NCI-H2196 (cell line): ENCODE data around the gene PRDM7.
"Not testable (repeated sequence)": the region's sequence is repeated elsewhere in the genome, so short reads cannot be mapped to it uniquely, and the experiment has no call there.

Source experiments
- DNase-seq: peaks from one replicate; lab custom pipeline; 2025; ENCODE audit not compliant: unreplicated experiment; lab: John Stamatoyannopoulos, UW

Gene PRDM7

DNA sequence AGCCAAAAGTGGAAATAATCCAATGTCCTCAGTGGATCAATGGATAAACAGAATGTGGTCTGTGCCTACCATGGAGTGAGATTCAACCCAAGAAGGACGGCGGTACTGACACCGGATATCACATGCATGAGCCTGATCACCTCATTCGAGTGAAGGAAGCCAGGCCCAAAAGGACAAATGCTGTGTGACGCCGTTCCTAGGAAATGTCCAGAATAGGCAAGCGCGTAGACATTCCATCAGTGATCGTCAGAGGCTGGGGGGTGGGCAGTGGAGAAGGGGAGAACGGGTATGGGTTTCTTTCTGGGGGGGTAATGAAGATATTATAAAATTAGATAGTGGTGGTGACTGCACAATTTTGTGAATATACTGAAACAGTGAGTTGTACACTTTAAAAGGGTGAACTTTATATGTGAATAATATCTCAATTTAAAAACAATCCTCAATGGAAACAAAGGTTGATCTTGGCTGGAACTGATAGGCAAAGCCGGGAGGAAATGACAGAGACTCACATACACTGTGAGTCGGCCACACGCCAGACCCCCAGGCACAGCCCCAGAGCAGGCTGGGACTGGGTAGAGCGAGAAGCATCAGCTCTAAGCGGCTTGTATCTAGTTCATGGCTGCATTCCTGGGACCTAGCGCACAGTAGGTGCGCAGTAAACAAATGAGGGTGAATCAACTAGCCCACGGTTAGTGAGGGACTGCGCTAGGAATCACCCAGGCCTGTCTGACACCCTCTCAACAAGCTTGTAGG is 61.4 kb downstream of the PRDM7 start:
- no peak for DNase-seq

DNA sequence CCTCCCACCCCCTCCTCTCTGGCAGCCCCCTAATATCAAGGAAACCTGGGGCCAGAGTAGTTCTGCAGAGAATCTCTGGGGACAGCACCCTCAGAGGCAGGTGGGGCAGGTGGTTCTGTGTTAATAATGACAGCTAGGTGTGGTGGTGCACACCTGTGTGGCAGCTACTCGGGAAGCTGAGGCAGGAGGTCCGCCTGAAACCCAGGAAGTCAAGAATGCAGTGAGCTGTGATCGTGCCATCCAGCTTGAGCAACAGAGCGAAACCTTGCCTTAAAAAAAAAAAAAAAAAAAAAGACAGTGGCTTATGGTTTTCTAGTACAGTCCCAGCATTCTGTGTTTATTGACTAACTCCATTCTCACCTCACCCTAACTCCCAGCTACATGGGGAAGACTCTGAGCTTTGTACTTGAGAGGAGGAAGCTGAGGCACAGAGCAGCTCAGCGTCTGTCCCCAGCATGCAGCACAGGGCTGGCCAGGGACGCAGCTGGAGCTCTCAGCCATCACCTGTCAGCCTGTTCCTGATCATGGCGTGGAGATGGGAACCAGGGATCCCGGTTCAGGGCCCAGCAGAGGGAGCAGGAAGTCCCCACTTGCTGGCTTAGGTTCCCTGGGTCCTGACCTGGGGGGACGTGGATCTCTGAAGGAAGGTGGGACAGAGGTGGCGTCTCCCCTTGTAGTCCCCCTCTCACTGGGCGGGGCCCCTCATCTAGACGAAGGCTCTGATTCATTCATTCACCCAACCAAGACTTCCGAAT is 64.0 kb downstream of the PRDM7 start:
- no peak for DNase-seq

DNA sequence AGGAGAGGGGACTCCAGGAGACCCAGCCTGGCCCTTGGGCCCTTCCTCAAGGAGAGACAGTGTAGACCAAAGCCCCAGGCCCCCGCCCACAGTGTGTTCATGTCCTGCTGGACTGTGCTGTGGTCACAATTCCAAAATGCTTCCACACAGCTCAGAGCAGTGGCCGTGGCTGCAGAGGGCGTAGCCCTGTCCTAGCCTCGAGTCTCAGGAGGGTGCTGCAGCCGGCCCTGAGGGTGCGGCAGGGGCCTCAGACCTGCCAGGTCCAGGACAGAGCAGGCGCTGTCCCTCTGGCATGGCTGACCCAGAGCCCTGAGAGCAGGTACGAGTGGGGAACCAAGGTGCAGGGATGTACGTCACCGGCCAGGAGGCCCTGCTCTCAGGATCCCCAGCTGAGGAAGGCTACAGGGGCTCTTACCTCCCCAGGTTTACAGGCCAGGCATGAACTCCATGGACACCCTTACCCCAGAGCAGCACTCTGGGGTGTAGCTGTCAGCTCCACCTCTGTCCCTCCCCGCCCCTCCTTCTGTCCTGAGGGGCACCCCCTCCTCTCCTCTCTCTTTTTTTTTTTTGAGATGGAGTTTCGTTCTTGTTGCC is 65.1 kb downstream of the PRDM7 start:
- no peak for DNase-seq

GRCh38 chr16:90011508-90011819 is 65.7 kb downstream of the PRDM7 start:
- DNase-seq = no peak

DNA sequence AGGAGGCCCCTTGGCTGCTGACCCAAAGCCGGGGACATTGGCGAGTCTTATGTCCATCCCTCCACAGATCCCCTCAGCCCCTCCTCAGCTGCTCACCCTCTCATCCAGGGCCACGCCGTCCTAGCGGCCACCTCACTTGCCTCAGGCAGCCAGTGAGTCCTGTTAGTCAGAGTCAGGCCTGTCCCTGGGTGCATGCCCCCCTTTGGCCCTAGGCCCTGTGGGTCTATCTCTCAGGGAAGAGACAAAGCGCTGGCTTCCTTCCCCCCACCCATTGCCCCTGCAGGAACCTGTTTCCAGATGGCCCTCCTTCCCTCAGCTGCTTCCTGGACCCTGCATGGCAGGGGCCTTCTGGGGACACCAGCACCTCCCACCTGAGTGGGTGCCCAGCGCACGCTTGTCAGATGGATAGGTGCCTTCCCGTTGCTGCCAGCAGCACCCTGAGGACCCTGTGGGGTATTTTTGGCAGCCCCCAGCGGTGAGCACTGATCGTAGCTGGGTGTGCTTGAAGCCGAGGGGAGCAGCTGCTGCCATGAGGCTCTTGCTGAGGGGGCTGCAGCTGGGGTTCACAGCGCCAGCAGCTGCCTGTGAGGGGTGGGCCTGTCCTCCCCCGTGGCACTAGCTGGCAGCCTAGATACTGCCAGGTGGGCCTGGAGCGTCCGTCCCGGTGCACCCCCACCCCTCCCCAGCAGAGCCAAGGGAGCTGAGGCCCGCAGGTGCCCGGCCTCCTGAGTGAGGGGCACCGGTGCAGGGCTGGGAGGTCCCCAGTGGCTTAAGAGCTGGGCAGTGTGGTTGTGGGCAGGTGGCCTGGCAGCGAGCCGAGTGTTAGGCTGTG is 66.2 kb downstream of the PRDM7 start:
- DNase-seq = no peak

DNA sequence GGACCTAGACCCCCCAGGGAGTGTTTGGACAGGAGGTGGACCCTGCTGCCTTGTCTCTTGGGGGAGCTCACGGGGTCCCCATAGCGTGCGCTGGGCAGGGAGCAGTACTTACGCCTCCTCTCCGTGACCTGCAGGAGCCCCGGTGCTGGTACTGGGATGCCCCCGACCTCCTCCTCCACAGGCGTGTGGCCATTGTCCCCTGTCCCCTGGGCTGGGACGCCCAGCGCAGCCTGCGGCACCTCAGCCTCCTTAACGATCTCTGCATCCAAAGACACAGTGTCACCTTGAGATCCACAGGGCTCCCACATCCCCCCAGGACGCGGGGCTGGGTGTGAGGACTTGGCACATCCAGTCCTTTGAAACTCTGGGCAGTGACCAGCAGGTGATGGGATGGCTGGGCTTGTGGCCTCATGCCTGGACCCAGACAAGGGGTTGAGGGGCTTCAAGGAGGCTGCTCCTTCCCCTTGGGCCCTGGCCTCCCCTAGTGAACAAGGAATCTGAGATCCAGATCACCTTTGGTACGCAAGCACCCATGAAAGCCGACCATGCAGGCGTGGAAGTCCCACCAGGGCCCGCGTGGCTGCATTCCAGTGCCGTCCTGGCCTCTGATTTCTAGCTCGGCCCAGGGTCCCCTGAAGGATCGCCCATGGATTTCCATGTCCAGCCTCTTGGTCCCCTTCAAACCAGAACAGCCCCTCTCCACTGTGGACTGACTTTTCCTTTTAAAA is 67.8 kb downstream of the PRDM7 start:
- no peak for DNase-seq

- no peak for DNase-seq
Observed at GRCh38 chr16:90008708-90009145, 68.4 kb downstream of the PRDM7 start.

- DNase-seq = not testable (repeated sequence)
Observed at GRCh38 chr16:90007635-90008234, 69.4 kb downstream of the PRDM7 start.

DNA sequence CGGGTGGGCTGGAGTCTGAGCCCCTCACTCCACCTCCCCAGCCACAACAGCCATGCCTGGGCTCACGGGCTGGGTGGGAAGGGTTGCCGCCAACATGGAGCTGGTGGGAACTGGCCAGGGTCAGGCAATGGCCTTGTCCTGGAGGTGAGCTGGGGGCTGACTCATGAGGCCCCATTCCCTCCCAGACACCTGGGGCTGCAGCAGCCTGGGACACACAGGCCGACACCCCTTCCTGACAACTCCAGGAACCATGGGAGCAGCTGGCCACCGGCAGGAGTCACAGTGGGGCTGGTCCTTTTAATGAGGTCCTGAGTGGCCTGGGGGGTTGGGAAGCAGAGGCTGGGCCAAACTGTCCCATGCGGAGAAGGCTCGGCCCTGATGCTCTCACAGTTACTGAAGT is 70.1 kb downstream of the PRDM7 start:
- no peak for DNase-seq
